ENCODE results near the gene SDK2. TPM values are rescaled to one million over a fixed set of nuclear protein-coding genes. Genes with fewer than 3 reads are reported as not detected.

The SDK2 gene, protein sequence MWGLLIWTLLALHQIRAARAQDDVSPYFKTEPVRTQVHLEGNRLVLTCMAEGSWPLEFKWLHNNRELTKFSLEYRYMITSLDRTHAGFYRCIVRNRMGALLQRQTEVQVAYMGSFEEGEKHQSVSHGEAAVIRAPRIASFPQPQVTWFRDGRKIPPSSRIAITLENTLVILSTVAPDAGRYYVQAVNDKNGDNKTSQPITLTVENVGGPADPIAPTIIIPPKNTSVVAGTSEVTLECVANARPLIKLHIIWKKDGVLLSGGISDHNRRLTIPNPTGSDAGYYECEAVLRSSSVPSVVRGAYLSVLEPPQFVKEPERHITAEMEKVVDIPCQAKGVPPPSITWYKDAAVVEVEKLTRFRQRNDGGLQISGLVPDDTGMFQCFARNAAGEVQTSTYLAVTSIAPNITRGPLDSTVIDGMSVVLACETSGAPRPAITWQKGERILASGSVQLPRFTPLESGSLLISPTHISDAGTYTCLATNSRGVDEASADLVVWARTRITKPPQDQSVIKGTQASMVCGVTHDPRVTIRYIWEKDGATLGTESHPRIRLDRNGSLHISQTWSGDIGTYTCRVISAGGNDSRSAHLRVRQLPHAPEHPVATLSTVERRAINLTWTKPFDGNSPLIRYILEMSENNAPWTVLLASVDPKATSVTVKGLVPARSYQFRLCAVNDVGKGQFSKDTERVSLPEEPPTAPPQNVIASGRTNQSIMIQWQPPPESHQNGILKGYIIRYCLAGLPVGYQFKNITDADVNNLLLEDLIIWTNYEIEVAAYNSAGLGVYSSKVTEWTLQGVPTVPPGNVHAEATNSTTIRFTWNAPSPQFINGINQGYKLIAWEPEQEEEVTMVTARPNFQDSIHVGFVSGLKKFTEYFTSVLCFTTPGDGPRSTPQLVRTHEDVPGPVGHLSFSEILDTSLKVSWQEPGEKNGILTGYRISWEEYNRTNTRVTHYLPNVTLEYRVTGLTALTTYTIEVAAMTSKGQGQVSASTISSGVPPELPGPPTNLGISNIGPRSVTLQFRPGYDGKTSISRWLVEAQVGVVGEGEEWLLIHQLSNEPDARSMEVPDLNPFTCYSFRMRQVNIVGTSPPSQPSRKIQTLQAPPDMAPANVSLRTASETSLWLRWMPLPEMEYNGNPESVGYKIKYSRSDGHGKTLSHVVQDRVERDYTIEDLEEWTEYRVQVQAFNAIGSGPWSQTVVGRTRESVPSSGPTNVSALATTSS (N-terminal part only)
- polyA plus RNA-seq (2012; ENCODE audit: insufficient read depth, insufficient read length, low read depth) = 3.5 TPM

DNA sequence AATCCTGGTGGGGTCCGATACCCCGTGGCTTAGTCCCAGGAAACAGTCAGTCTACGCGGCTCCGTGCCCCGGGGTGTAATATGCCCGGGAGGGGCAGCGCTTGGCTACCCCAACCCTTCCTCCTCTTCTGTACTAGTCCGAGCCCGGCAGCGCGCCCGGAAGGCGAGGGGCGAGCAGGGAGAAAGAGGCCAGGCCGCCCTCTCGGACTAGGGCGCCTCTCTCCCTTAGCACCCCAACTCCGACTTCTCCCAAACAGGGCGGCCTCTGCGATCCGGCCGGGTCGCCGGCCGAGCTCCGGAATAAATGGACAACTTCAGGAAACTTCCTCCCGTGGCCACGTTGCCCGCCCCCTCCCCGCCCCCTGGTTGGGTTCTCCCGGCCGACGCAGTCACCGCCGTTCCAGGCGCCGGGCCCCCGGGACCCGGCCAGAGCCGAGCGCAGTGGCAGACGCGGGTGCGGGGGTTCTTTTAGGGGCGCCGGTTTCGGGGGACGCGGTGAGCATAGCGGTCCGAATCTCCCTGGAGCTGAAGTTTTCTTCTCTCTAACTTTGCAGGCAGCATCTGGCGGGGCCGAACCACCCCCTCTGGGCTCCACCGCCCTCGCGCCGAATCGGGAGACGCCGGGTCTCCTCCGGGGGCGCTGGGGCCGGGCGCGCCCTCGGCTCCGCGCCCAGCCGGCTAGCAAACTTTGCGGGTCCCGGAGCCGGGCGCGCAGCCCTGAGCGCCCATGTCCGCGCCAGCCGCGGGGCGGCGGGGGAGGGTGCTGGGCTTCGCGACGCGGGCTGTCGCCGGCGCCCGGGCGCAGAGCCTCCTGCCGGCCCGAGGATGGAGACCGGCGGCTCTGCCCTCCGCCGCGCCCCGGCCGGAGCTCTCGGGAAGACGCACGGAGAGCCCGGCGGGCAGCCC lies at the start of gene SDK2:
Gene SDK2 (minus strand): TSS at position 301 of the 905 bp plus-strand sequence. CDS start 357 bp downstream, outside the sequence.
- peaks cover 74% of the 10 kb centered on the region for H3K27me3 ChIP-seq
- peaks cover 8% of the 10 kb centered on the region for H3K4me1 ChIP-seq
- TF ChIP-seq, protein P1, sequence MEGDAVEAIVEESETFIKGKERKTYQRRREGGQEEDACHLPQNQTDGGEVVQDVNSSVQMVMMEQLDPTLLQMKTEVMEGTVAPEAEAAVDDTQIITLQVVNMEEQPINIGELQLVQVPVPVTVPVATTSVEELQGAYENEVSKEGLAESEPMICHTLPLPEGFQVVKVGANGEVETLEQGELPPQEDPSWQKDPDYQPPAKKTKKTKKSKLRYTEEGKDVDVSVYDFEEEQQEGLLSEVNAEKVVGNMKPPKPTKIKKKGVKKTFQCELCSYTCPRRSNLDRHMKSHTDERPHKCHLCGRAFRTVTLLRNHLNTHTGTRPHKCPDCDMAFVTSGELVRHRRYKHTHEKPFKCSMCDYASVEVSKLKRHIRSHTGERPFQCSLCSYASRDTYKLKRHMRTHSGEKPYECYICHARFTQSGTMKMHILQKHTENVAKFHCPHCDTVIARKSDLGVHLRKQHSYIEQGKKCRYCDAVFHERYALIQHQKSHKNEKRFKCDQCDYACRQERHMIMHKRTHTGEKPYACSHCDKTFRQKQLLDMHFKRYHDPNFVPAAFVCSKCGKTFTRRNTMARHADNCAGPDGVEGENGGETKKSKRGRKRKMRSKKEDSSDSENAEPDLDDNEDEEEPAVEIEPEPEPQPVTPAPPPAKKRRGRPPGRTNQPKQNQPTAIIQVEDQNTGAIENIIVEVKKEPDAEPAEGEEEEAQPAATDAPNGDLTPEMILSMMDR (IDR thresholded peaks at IDR 0.05; ENCODE audit: low read depth, low read length) = no peak
- H3K36me3 ChIP-seq = no peaks in the 10 kb centered on the region
- DNase-seq = peak; percentile 44
- H3K4me3 ChIP-seq (ENCODE audit: low read depth, low read length) = peak within 1 kb of the TSS; percentile 50
- no peaks in the 10 kb centered on the region for H3K9me3 ChIP-seq

DNA sequence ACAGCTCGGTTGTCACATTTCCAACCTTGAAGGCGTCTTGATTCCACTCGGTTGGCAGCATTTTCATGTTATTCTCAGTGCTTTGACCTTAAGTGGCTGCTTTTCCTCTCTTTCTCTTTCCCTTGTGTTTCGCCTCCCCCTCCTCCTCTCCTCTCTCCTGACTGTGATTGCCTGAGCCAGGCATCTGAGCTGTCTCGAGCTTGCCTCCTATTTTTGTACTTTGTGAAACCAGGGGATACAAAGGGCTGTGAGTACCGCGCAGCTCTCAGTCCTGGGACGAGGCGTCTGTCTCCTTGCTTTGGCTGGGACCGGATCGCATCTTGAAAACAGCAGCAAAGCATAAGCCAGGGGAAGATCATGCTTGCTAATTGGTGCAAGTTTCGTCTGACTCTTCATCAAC lies 48.8 kb upstream of the SDK2 start:
- H3K4me3 ChIP-seq (ENCODE audit: low read depth, low read length) = no peak overlapping the region
- H3K4me1 ChIP-seq = peaks cover 7% of the 10 kb centered on the region
- H3K36me3 ChIP-seq = no peaks in the 10 kb centered on the region
- TF ChIP-seq, protein P1 (IDR thresholded peaks at IDR 0.05; ENCODE audit: low read depth, low read length) = no peak
- DNase-seq = no peak
- H3K27me3 ChIP-seq = no peaks in the 10 kb centered on the region
- no peaks in the 10 kb centered on the region for H3K9me3 ChIP-seq

DNA sequence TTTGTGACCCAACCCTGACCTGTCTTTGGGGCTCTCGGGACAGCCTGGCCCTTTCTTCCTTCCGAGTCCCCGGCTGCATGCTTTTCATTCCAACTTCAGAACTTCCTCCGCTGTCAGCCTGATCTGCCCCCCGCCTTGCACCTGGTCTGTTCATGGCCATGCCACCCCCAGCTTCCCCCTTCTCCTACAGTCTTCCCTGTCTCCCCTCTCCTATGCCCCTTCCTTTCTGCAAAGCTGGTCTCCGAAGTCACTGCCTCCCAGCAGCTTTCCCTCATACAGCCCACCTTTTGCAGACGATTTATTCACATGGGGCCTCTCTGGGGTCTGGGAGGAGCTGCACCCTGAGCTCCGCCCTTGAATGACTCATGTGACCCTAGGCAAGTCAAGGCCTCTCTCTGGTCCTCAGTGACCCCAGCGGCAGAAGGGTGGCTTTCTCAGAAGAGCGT lies 47.1 kb upstream of the SDK2 start:
- H3K9me3 ChIP-seq = no peaks in the 10 kb centered on the region
- no peak for DNase-seq
- H3K4me3 ChIP-seq (ENCODE audit: low read depth, low read length) = no peak overlapping the region
- no peaks in the 10 kb centered on the region for H3K27me3 ChIP-seq
- TF ChIP-seq, protein P1 (IDR thresholded peaks at IDR 0.05; ENCODE audit: low read depth, low read length) = no peak
- H3K36me3 ChIP-seq = no peaks in the 10 kb centered on the region
- peaks cover 7% of the 10 kb centered on the region for H3K4me1 ChIP-seq

DNA sequence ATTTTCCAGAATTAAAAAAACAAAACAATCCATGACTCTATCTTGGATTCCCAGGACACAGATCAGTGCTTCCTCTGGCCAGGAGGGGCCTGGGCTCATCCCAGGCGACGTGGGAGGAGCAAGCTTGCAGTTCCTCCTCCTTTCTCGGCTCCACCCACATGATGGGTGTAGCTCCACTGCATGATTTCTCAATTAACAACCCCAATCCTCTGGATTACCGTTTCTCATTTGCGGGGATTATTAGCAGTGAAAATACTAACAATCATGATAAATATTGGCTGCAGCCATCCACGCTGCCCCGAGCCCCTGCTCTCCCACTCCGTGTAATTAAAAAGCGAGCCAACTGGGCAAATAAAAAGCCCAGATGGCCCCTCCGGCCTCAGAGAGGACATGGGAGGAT lies 46.4 kb upstream of the SDK2 start:
- Histone ChIP-seq H3K4me3 (ENCODE audit: low read depth, low read length) (peak overlapping the region; percentile 12; the same call in 1 of the 2 replicates), H3K36me3 (no peaks in the 10 kb centered on the region), H3K4me1 (peaks cover 7% of the 10 kb centered on the region), H3K27me3 (no peaks in the 10 kb centered on the region), H3K9me3 (no peaks in the 10 kb centered on the region)
- DNase-seq = peak; percentile 60
- TF ChIP-seq, protein P1 (IDR thresholded peaks at IDR 0.05; ENCODE audit: low read depth, low read length) = no peak

DNA sequence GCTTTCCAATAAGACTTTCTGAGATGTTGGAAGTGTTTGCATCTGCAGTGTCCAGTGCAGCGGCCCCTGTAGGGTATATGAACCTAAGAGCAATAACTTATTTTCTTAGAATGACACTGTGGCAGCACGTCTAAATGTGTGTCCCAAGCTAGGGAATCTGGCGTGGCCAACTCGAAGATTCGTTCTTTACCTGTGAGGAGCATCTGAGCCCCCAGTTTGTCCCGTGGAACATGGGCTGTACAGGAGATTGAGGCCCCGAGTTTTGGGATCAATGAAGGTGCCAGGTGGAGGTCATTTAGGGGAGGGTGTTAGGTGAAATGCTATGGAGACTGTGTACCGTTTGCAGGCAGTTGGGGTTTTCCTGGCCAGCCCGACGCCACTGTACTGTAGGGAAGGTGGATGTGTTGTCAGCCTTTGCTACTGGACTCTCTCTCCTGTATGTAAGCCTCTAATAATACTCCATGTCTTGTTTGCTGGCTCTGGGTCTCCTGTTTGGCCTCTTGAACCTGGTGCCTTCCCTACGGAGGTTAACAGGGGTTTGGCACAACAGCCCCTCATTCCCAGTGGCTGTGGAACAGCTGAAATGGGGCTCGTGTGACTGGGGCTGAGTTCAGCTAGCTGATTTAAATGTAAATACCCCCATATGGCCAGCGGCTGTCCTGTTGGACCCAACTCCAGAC lies 45.5 kb upstream of the SDK2 start:
- H3K4me1 ChIP-seq = peaks cover 7% of the 10 kb centered on the region
- DNase-seq = no peak
- TF ChIP-seq, protein P1 (IDR thresholded peaks at IDR 0.05; ENCODE audit: low read depth, low read length) = no peak
- no peaks in the 10 kb centered on the region for H3K9me3 ChIP-seq
- no peaks in the 10 kb centered on the region for H3K27me3 ChIP-seq
- H3K36me3 ChIP-seq = no peaks in the 10 kb centered on the region
- H3K4me3 ChIP-seq (ENCODE audit: low read depth, low read length) = no peak overlapping the region
